ENCODE measurements around the gene ARPC4. TPM values are rescaled to one million over a fixed set of nuclear protein-coding genes. Genes with fewer than 3 reads are reported as not detected.

The ARPC4 gene
- 100 to 1,000 TPM in 1 of 10 donors, 10 to 100 TPM in 9; 58.5 to 101 (median 82.9) TPM for polyA plus RNA-seq (ENCODE audit: insufficient read length in 10 of 10)
- long read RNA-seq, donor 1, transcript ARPC4-201 (6 exons, 2,582 nt), result major isoform, 19 of 25 reads
- long read RNA-seq, donor 1, partial matches to known transcripts, result 0 of 25 reads
- long read RNA-seq, donor 1, other reads (novel, unspliced or antisense), result 0 of 25 reads
- long read RNA-seq, donor 2, transcript ARPC4-201 (6 exons, 2,582 nt), result major isoform, 14 of 23 reads
- long read RNA-seq, donor 2, partial matches to known transcripts, result 6 of 23 reads
- long read RNA-seq, donor 2, other reads (novel, unspliced or antisense), result 0 of 23 reads
- long read RNA-seq, donor 3, result 0 reads
- long read RNA-seq, donor 4, transcript ARPC4-201 (6 exons, 2,582 nt), result major isoform, 14 of 22 reads
- long read RNA-seq, donor 4, partial matches to known transcripts, result 6 of 22 reads
- long read RNA-seq, donor 4, other reads (novel, unspliced or antisense), result 0 of 22 reads
- long read RNA-seq, donor 5, transcript ARPC4-201 (6 exons, 2,582 nt), result major isoform, 36 of 46 reads
- long read RNA-seq, donor 5, partial matches to known transcripts, result 7 of 46 reads
- long read RNA-seq, donor 5, other reads (novel, unspliced or antisense), result 0 of 46 reads
- long read RNA-seq, donor 6, transcript ARPC4-201 (6 exons, 2,582 nt), result major isoform, 32 of 40 reads
- long read RNA-seq, donor 6, partial matches to known transcripts, result 7 of 40 reads
- long read RNA-seq, donor 6, other reads (novel, unspliced or antisense), result 0 of 40 reads
- long read RNA-seq, donor 7, transcript ARPC4-201 (6 exons, 2,582 nt), result major isoform, 12 of 14 reads
- long read RNA-seq, donor 7, partial matches to known transcripts, result 0 of 14 reads
- long read RNA-seq, donor 7, other reads (novel, unspliced or antisense), result 0 of 14 reads
- long read RNA-seq, donor 8, transcript ARPC4-201 (6 exons, 2,582 nt), result major isoform, 11 of 14 reads
- long read RNA-seq, donor 8, partial matches to known transcripts, result 0 of 14 reads
- long read RNA-seq, donor 8, other reads (novel, unspliced or antisense), result 0 of 14 reads
- long read RNA-seq, donor 9, partial matches to known transcripts, result 0 of 1 reads
- long read RNA-seq, donor 9, other reads (novel, unspliced or antisense), result 0 of 1 reads

GRCh38 chr3:9792405-9793160 lies at the start of gene ARPC4, which contains the start of gene TADA3:
Gene ARPC4 (plus strand): TSS chr3:9793082. CDS start chr3:9793122, 40 bp downstream.
Gene TADA3 (minus strand): TSS chr3:9792473. CDS start chr3:9791466, 1,007 bp downstream.
- peak; percentile 96 to 99 (median 98) for DNase-seq

GRCh38 chr3:9743548-9743947 lies 49.3 kb upstream of the ARPC4 start:
- DNase-seq, result no peak

GRCh38 chr3:9744162-9744561 lies 48.7 kb upstream of the ARPC4 start:
- no peak for DNase-seq

GRCh38 chr3:9745521-9745920 lies 47.4 kb upstream of the ARPC4 start:
- DNase-seq, result no peak

GRCh38 chr3:9746330-9746729 lies 46.6 kb upstream of the ARPC4 start:
- peak in 1 of 3 donors; percentile 51 for DNase-seq

- no peak for DNase-seq
These were observed 45.6 kb upstream of the ARPC4 start for GRCh38 chr3:9747267-9747666.

GRCh38 chr3:9748031-9748430 lies 44.9 kb upstream of the ARPC4 start:
- DNase-seq, result no peak

- DNase-seq, result peak in 1 of 3 donors; percentile 56
These were observed 43.6 kb upstream of the ARPC4 start for GRCh38 chr3:9749296-9749644.

GRCh38 chr3:9749645-9750555 lies 43.0 kb upstream of the ARPC4 start, which contains the start of gene OGG1:
Gene OGG1 (plus strand): TSS chr3:9749952. CDS start chr3:9750287, 335 bp downstream.
- peak; percentile 96 to 99 (median 99) for DNase-seq

- no peak for DNase-seq
These were observed 42.1 kb upstream of the ARPC4 start for GRCh38 chr3:9750556-9751411.

- DNase-seq, result no peak
These were observed 38.2 kb upstream of the ARPC4 start for GRCh38 chr3:9754678-9755077.

GRCh38 chr3:9757427-9757826 lies 35.5 kb upstream of the ARPC4 start:
- DNase-seq, result no peak

GRCh38 chr3:9760779-9761505 lies 31.9 kb upstream of the ARPC4 start:
- DNase-seq, result no peak

- DNase-seq, result no peak
These were observed 31.0 kb upstream of the ARPC4 start for GRCh38 chr3:9761919-9762318.

- no peak for DNase-seq
These were observed 30.0 kb upstream of the ARPC4 start for GRCh38 chr3:9762871-9763270.

GRCh38 chr3:9765865-9766264 lies 27.0 kb upstream of the ARPC4 start:
- no peak for DNase-seq

GRCh38 chr3:9767418-9767817 lies 25.5 kb upstream of the ARPC4 start:
- no peak for DNase-seq

GRCh38 chr3:9768141-9768775 lies 24.6 kb upstream of the ARPC4 start:
- peak in 1 of 3 donors; percentile 47 for DNase-seq
